ENCODE measurements around the gene OTULIN.
A peak's percentile ranks its signal among the peaks of the same experiment; 100 is the strongest.

OTULIN gene

DNA sequence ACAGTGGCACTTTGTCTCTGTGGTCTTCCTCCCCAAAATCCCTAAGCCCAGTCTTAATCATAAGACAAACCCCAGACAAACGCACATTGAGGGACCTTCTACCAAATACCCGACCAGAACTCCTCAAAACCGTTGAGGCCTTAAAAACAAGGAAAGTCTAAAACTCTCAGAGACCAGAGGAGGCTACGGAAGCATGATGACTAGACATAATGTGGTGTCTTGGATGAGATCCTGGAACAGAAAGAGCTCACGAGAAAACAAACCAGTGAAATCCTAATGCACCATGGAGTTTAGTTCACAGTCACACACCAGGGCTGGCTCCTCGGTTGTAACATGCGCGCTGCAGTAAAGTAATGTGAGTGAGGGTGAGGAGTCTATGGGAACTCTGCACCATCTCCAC lies 58.4 kb downstream of the OTULIN start:
- no peak for DNase-seq

DNA sequence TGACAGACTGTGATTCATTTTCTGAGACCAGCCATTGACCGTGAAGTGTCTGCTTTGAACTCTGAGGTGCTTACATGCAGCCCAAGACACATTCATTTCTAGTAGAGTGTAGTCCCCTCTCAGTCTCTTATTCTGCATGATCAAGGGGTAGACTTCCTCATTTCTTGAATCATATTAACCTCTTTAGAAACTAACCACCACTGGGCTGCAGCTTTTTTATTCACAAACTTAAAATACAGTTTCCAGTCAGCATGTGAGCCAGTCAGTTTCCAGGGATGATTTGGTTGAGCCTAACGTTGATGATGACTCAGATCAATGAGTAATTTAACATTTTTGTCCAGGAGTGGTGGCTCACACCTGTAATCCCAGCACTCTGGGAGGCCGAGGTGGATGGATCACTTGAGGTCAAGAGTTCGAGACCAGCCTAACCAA lies 59.2 kb downstream of the OTULIN start:
- DNase-seq, result peak; percentile 72

DNA sequence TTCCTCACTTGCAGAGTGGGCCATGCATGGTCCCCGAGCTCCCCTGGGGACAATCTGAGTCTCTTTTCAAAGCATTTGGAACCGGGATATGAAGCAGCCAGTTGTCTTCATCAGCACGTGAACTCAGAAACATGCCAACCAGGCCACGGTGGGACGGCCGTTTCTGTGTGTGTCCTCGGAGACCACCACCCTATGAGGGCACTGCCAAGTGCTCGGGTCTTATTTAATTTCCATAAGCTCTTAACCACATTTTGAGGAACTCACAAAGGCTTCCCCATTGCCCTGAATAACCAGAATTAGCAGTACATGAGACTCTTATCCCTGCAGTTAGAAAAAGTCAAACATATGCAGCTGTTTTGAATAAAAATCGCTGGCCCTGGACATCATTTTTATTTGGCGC lies 60.1 kb downstream of the OTULIN start:
- no peak for DNase-seq

DNA sequence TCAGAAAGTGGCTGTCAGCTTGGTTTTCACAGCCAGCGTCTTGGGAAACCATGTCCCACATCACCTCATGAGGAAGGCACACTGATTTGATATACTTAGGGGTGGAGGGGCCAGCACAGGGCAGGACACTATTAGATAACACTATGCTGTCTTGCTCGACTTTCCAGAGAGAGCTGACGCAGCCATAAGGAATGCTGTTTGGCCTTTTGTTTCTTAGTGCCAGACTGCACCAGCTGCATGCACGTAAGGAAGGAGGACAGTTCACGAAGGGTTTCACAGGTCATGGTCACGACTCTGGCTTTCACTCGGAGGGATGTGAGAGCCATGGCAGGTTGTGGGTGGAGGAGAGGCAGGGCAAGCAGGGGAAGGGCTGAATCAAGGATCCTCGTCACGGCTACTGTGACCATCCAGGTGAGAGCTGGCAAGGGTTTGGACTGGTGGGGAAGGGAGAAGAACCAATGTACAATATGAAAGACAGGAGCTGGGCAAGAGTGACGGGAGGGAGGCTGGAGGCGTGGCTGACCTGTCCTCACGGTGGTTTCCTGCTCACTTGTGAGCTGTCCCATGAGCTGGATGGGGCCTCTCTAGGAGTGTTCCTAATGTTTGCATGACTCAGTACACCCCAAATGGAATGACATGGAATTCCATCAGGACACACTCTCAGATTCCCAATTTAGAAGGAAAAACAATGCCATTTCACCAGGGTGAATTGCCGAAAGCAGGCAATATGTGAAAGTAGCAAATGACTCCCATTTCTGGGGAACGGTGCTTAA lies 61.7 kb downstream of the OTULIN start:
- no peak for DNase-seq

DNA sequence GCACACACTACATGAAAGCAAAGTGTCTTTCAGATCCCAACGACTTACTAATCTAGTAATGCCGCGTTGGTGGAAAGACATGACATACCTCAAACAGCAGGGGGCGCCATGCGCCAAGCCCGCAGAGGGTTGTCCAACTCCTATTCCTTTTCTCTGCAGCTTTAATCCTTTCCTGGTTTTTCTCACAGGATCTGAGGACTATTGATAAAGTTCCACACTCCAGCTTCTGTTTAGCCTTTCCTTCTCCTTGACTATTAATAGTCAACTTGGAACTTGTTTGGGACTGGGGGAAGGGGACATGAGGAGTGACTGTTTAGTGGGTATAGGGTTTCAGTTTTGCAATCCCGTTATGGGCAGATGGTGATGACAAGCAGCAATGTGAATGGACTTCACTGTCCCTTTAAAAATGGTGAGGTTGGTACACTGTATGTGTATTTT lies 62.9 kb downstream of the OTULIN start:
- DNase-seq, result peak; percentile 81

DNA sequence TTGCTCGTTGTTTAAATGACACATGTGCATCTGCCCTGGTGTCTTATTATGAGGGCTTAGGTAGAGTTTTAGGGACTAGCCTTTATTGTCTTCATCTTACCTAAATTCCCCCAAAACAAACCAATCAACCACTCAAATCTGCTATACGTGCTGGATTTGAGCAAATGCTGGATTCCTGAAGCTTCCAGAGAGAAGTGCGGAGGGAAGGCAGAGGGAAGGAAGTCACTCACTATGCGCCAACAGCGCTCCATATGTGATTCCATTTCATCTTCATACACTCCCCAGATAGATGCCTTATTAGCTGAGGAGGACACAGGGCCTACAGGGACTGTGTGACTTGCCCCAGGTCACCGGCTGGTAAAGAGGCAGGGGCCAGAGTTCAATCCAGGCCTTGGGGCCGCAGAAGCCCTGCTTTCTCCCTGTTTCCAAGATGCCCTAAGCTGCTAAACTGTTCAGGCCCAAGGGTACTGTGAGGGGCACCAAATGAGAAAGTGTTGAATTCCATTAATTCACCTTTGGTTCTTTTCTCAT lies 63.5 kb downstream of the OTULIN start:
- no peak for DNase-seq

DNA sequence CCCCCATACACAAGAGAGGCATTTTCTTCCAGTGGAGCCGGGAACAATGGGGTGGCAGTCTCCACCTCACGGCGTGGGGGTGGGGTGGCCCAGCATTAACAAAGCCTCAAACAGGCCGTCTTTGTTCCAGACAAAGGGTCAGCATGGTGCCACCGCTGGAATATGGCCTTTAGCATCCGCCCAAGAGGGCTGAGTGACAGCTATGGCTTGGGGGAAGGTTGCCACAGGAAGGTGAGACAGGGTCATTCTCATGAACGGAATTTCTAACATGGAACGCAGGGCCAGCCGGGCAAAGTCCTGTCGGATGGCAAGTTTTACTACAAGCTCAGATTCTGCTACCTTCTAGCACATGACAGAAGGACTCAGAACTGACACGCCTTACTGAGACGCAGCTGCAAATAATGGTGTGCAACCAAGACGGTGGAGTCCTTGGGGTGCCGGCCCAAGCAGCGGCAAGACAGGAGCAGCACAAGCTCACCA lies 64.0 kb downstream of the OTULIN start:
- no peak for DNase-seq

DNA sequence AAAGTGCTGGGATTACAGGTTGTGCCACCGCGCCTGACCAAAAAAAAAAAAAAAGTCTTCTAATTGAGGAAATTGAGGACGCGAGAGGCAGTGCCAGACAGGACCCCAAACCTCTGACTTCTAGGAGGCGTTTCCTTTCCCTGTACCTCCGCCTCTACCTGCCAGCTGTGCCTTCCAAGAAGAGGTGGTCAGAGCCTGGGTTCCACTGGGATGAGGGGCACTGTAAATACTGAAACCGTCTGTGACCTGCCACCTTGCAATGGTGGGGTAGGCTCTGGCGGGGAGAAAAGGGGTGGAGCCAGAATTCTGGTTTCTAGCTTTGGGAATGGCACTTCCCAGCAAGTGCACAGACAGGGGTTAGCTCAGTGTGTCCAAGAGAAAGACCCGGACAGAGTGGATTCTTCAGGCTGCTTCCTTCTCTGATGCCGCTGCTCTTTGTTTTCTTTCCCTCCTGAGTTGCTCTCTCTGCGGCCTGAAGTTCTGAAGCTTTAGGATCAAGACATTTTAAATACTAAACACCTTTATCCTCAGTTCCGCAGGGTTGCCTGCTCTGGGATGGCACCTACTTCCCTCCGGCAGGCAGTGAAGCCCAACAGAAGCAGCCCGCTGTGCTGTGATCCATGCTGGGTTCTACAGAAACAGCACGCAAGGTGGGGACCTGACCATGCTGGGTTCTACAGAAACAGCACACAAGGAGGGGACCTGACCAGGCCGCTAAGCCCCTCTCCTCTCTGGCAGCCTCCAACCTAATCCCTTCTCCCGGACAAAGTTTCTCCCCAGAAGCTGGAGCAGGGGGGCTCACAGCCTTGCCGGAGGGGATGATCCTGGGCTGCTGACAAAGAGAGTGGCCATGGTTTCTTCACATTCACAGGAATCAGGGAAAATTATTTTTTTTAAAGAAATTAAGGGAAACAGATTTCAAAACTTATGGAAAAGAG lies 65.2 kb downstream of the OTULIN start:
- no peak for DNase-seq

DNA sequence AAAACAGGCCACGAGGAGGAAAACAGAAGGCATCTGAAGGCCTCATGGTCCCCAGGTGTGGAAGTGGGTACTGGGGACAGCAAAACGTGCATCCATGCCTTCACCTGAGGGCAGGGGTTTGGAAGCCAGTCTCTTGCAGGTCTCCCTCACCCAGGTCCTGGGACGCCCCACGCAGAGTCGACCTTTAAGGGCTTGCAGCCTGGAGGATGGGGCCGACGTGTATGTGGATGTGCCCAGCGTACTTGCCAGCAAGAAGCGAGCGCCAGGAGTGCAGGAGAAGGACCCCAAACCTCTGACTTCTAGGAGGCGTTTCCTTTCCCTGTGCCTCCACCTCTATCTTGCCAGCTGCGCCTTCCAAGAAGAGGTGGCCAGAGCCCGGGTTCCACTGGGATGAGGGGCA lies 65.9 kb downstream of the OTULIN start:
- DNase-seq, result no peak

DNA sequence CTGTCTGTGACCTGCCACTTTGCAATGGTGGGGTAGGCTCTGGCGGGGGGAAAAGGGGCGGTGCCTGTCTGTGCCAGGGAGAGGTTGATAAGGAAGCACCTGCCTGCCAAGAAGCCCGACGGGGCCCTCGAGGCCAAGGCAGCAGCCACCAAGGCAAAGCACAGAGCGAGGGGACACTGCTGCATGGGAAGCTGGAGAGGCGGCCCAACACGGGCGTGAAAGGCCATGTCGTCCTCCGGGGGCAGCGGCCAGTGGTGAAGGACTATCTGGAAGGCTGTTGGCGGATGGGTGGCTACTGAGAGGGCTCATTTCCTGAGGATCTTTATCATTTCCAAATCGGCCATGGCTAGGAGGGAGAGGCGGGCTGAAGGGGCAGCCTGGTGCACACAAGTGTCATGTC lies 66.4 kb downstream of the OTULIN start:
- no peak for DNase-seq

DNA sequence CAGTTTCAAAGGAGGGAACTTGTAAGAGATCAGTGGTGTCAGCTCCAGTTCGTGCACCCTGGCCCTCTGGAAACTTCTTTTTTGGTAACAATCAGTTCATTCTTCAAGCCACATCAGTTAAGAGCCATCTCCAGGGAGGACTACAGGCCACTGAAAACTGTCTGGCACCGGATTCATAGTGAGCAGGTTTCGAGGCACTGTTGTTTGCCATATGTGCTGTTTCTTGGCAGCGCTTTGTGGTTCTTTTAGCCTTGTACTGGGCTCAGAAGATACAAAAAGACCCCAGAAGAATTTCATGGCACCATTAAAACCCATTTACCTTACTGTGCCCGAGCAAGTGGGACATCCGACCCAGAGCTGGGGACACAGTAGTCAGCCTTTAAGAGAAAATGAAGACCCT lies 68.5 kb downstream of the OTULIN start:
- no peak for DNase-seq

DNA sequence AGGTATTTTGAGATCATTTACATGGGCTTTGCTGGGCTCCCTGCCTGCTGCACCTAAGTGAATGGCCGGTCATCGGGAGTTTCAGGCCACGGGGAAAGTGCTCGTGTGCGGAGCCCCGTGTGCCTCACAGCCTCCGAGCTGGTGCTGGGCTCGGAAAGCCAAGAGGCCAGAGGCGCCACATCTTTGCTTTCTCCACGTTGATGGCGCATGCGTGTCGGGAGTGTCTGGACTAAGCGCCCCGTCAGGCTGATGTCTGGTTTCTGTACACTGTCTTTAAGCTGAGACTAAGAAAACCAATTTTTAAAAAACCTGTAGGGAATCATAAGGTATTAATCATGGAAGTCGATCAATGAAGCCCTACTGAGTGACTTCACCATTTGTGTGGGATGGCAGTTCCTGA lies 69.1 kb downstream of the OTULIN start:
- no peak for DNase-seq

DNA sequence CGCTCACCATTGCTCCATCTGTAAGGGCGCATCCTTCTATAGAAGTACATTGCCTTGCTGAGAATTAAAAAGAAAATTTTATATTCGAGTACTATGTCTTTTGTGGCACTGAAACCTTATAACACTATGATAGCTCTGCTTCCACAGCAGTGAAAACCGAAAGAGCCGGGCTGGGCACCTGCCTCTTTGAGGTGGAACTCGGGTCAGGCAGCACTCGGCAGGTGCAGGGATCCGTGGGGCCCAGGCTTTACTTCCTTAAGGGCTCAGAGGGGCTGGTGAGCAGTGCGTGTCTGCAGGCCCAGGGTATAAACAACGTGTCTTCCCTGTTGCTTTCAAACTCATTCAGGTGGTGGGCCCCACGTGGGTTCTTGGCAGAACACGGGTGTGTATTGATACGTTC lies 69.9 kb downstream of the OTULIN start:
- no peak for DNase-seq

DNA sequence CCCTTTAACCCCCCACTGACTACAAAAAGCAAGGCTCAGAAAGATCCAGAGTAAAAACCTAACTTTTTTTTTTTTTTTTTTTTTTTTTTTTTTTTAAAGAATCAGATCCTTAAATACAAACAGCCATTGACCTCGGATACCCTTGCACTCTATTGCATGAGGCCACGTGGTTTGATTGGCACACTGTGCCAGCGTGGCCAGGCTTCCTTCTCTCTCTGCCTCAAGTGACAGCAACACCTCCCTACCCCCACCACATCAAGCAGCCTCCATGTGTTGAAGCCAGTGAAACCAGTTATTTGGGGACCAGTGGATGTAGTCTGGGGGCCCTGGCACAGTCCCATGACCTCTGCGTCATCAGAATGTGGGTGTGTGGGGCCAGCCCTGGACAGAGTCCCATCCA lies 71.4 kb downstream of the OTULIN start:
- DNase-seq, result no peak

DNA sequence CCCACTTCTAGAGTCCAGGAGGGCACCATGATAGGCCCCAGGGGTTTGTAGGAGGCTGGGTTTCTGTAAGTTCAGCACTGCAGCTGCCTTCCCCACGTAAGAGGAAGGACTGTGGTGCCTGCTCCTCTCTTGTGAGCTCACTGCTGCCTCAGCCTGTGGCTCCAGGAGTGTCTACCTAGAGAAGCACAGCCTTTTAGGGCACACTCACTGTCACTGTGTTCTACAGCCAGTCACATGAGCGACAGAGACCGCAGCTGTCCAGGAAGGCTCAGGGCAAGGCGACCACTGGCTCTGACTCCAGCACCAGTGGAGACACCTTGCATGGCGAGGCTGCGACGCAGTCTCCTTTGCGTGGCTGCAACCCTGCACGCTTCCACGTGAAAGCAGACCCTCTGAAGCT lies 72.8 kb downstream of the OTULIN start:
- DNase-seq, result no peak

DNA sequence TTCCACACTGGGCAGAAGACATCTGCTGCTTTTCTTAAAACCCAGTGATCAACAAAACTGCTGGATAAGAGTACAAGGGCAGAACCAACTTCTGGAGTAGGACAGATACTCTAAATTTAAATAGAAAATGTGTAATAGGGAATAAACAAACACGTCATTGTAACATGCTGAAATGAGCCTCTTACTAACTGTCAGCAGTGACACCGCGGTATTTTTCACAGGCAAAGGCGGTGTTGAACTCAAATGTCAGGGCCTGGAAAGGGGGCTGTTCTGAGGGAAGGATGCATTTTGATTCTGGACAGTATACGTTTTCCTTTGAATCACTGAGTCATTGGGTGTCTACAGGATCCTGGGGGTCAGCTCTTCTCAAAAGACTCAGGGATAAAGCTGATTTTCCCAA lies 73.5 kb downstream of the OTULIN start:
- no peak for DNase-seq

DNA sequence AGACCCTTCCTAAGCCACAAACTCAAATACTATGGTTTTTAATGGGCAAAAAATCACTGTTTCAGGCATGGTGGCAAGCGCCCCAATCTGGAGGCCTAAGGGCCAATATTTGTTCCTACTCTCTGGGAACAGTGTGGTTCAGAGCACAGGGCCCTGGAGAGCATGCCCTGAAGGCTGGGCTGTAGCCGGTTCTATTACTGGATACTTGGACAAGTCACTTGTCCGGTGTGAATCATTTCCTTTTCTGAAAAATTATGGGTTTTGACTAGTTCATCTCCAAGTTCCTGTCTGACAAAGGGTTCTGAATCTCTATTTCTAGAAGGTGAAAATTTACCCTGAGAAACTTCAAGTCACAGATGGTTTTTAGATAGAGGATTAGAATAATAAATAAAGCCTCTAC lies 75.0 kb downstream of the OTULIN start:
- no peak for DNase-seq

DNA sequence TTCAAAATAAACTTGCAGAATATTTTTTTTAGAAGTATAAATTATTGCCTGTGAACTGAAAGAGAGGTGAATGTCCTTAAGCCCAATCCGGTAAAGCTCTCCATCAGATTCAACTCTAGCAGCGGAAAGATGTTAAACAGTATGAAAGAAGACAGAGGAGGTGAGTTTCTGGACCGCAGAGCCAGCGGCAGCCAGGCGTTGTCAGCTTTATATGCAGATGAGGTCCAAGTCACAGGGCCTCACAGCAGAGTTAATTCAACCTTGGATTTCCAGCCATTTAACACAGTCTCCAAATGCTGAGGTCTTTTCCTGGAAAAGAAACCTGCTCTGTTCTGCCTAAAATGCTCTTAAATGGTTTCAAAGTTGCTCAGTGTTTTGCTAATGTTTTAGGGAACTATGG lies 75.5 kb downstream of the OTULIN start:
- no peak for DNase-seq

DNA sequence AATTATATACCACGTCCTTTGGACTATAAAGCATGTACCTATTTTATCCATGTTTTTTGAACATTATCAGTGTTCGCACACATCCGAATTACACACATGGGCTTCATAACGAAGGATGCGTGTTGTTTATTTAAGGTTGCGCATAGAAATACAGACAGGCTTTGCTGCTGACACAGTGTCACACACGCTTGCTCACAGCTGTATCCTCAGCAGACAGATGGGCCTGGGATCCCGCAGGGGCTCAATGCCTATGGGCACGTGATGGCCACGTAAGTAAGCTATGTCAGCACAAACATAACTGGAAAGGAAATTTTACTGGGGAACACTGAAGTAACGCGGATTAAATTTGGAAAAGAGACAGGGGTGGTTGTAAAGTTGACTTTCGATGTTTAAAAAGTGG lies 76.6 kb downstream of the OTULIN start:
- DNase-seq, result no peak

DNA sequence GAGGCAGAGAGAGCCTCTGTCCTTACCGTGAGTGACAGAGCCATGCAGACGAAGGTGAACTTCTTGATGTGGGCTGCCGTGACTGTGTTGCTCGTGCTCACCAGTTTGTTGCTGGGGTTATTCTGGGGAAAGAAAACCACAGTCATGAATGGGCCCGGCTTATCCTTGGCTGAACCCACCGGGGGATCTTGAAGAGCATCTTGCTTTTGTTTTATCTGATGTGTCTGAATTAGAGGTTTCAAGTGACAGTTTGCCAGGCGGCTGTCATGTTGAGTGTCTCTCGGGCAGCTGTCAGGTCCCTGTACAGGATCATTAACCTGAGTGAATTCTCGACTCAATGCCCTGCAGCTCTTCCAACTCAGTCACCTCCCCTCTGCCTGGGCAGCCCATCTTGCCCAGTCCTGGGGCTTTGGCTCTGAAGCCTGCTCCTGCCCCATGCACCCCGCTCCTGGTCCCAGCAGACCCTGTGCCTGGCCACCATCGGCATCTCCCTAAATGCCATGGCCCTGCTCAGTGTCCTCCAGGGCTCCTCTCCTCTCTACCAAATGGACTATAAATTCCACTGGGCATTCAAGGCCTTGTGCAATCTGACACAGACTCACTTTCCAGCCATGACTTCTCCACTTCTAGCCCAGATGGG lies 77.4 kb downstream of the OTULIN start:
- no peak for DNase-seq

DNA sequence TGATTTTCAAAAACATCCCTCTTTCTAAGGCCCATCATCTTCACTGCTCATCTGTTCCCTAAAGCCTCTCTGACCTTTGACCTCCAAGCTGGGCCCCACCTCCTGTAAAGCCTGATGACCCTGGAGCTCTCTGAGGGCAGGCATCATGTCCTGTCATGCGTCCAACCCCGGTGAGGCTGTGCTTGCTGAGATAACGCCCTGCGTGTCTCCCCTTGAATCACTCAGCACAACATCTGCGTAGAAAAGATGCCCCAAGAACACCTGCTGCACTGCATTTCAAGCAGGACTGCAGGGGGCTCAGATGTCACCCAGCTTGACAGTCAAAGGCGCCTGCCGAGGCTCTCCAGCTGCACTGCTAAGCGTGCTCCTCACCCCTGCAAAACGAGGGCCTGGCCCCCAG lies 78.0 kb downstream of the OTULIN start:
- DNase-seq, result no peak

DNA sequence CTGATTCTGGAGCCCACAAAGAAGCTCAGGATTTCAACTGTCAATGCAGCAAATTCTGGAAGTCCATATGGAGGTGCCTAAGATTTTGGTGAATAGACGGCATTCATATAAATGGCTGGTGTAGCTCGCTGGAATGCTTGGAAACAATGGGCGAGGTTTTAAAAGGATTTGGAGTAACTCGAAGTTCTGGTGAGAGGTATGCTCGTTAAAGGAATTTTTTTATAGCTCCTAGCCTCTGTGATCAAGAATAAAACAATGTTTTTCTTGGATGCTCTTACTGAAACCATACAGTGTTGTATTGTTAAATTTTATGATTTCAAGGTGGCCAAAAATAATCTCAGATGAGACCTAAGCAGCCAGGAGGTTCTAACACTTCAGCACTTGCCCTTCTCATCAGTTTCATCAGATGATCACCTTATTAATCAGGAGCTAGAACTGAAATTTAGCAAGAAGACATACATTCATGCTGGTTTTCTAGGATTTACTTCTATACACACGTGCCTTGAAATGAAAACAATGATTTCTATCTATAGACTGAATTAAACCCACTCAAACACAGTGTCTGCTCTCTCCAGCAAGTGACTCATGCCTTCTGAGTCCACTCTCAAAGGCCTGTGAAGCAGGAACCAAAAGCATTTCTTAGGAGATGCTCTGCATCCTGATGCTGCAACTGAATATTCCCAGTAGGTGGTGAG lies 79.2 kb downstream of the OTULIN start:
- DNase-seq, result no peak
